HFF-Myc (cell line): Measurements from ENCODE around the gene PTPRN2.
"Not testable (repeated sequence)": the region's sequence is repeated elsewhere in the genome, so short reads cannot be mapped to it uniquely, and the experiment has no call there.

Source experiments
- DNase-seq: peaks from one replicate; pipeline ENCODE4 v3.0.0-alpha.2; 2011; ENCODE audit warnings: low read depth; ENCODE audit errors: extremely low read depth
- H3K4me3 ChIP-seq: replicated peaks from 2 replicates; pipeline ENCODE4 v1.5.1; 2011; ENCODE audit warnings: low read depth, mild to moderate bottlenecking, control low read depth, low read length
- TF ChIP-seq, protein P1 (sequence below): IDR thresholded peaks from 2 replicates; pipeline ENCODE4 v1.5.1; 2012; ENCODE audit warnings: mild to moderate bottlenecking, low read depth, low read length, control low read depth; ENCODE audit errors: missing control alignments

PTPRN2 gene

DNA sequence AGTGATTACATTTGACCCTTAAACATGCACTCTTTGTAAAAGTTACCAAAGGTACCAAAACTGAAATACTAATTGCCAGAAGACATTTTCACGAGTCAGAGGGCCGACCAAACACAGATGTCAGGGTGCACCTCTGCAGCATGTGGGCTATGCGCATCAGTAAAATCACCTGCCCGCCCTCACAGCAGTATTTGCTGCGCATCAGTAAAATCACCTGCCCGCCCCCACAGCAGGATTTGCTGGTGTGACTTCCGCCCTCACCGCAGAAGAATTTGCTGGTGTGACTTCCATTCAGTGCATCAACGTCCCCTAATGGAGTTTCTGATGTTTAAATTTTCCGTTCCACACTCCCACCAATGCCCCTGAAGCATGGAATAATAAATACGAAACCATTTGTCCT is 202.9 kb downstream of the PTPRN2 start:
- H3K4me3 ChIP-seq: no peak overlapping the region
- DNase-seq: no peak
- TF ChIP-seq, protein P1, sequence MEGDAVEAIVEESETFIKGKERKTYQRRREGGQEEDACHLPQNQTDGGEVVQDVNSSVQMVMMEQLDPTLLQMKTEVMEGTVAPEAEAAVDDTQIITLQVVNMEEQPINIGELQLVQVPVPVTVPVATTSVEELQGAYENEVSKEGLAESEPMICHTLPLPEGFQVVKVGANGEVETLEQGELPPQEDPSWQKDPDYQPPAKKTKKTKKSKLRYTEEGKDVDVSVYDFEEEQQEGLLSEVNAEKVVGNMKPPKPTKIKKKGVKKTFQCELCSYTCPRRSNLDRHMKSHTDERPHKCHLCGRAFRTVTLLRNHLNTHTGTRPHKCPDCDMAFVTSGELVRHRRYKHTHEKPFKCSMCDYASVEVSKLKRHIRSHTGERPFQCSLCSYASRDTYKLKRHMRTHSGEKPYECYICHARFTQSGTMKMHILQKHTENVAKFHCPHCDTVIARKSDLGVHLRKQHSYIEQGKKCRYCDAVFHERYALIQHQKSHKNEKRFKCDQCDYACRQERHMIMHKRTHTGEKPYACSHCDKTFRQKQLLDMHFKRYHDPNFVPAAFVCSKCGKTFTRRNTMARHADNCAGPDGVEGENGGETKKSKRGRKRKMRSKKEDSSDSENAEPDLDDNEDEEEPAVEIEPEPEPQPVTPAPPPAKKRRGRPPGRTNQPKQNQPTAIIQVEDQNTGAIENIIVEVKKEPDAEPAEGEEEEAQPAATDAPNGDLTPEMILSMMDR: no peak

DNA sequence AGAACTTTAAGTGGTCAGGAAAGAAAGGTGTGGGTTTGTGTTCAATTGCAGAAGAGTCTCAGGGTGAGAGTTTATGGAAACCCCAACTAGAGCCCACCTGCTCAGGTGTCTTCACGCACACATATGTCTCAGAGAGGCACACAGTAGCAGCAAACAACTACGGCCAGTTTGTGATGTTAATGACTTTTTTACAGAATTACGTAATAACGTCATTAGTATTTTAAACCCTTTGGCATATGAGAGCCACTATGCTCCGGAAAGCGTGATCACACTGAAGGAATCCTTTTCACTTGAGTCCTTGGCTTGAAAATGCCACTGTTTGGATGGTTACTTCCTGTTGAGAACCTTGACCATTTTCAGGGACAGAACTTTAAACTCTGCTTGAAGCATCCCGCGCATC is 204.0 kb downstream of the PTPRN2 start:
- DNase-seq: no peak
- TF ChIP-seq, protein P1: no peak
- H3K4me3 ChIP-seq: no peak overlapping the region

DNA sequence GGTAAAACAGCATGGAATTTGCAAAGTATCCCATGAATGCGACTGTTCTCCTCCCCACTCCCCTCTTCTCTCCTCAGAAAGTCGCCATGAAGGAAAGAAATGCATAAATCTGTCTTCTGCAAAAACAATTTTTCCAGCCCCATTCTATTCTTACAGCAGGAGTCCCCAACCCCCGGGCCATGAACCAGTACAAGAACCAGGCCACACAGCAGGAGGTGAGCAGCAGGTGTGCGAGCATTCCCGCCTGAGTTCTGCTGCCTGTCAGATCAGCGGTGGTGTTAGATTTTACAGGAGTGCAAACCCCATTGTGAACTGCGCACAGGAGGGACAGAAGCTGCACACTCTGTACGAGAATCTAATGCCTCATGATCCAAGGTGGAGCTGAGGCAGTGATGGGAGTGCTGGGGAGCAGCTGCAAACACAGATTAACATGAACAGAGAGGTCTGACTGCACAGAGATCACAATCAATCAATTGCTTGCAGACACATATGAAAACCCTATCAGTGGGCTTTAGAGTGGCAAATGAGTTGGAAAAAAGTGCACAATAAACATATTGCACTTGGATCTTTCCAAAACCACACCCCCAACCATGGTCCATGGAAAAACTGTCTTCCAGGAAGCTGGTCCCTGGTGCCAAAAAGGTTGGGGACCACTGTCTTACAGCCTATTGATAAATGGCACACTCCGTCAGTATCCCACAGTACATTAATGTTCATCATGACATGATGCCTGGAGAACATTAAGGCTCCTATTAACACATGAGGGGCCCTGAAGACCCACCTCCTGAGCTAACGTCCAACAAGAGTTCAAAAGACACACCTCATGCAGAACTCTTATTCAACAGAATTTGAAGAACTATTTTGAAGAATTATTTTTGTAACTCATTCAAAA is 205.0 kb downstream of the PTPRN2 start:
- no peak overlapping the region for H3K4me3 ChIP-seq
- TF ChIP-seq, protein P1: no peak
- DNase-seq: no peak

DNA sequence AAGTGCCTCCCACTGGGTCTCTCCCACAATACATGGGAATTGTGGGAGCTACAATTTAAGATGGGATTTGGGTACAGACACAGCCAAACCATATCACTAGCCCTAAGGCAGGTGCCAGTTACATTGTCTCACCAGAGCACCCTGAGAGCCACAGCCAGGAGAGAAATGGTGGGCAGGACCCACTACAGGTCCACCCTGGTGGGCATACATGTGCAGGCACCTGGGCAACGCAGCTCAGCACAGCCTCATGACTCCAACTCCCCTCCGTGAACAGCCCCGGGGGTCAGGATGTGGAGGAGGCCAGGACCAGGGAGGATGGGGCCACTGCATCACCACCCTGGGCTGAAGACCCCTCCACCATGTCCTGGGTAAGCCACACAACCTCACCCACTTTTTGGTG is 205.7 kb downstream of the PTPRN2 start:
- H3K4me3 ChIP-seq: no peak overlapping the region
- DNase-seq: no peak
- TF ChIP-seq, protein P1: no peak

DNA sequence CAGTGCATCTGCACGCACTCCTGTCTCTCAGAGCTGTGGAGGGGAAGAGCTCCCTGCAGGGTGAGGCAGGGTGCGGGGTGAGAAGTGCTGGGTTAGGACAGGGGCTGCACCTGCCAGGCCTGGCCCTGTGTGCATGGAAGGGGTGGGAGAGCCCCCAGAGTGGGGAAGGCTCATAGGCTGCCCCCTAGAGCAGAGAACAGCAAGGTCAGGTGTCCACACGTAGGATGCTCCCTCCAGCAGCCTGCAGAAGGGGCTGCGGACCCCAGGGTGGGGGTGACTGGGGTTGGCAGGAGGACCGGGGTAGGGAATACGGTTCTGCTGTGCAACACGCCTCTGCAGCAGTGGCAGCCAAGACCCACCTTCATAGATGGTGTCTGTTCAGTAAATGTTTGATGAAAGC is 208.6 kb downstream of the PTPRN2 start:
- DNase-seq: no peak
- H3K4me3 ChIP-seq: no peak overlapping the region
- TF ChIP-seq, protein P1: no peak

DNA sequence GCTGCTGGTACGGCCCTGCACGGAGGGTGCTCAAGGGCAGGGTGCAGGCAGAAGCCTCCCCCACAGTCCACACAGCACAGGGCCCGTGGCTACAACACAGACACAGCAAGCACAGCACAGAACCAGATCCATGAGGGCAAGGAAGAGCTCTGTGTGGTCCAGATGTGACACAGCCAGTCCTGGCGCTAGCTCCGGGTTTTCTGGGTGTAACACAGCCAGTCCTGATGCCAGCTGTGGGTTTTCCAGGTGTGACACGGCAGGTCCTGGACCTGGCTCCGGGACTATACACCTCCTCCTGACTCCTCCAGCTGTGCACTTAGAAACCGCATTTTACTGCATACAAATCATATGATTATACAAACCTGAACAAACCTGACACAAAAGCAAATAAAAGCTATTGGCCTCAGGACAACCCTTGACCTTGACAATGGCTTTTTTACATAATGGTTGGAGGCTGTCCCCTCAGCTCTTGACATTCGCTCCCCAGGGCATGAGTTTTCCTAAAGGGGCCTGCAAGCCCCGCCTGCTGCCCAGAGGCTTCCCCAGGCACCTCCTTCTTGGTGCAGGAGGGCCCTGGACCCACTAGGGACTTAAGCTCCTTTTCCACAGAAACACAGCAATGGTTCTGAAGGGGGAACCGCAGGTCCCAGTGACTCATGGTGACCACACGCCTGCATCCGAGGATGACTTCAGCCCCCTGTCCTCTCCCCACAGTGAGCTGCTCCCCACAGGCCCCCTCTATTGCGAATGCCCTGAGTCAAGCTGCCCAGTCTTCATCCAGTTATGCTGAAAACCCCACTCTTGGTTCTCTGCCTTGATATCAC is 209.6 kb downstream of the PTPRN2 start:
- TF ChIP-seq, protein P1: no peak
- DNase-seq: no peak

DNA sequence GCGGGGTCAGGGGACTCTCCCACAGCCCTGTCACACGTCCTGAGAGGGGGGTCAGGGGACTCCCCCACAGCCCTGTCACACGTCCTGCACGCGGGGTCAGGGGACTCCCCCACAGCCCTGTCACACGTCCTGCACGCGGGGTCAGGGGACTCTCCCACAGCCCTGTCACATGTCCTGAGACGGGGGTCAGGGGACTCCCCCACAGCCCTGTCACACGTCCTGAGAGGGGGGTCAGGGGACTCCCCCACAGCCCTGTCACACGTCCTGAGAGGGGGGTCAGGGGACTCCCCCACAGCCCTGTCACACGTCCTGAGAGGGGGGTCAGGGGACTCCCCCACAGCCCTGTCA is 210.8 kb downstream of the PTPRN2 start:
- H3K4me3 ChIP-seq, DNase-seq: not testable (repeated sequence)

More for the DNA sequence above, 209.6 kb downstream of the PTPRN2 start:
- no peak overlapping the region for H3K4me3 ChIP-seq

DNA sequence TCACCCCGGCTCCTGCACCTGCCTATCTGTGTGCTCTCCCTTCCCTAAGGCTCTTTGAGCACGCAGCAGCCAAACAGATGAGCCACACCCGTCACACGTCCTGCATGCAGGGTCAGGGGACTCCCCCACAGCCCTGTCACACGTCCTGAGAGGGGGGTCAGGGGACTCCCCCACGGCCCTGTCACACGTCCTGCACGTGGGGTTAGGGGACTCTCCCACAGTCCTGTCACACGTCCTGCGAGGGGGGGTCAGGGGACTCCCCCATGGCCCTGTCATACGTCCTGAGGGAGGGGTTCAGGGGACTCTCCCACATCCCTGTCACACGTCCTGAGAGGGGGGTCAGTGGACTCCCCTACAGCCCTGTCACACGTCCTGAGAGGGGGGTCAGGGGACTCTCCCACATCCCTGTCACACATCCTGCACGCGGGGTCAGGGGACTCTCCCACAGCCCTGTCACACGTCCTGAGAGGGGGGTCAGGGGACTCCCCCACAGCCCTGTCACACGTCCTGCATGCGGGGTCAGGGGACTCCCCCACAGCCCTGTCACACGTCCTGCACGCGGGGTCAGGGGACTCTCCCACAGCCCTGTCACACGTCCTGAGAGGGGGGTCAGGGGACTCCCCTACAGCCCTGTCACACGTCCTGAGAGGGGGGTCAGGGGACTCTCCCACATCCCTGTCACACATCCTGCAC is 211.3 kb downstream of the PTPRN2 start:
- DNase-seq, H3K4me3 ChIP-seq: not testable (repeated sequence)
